Measurements from ENCODE around the gene ZNF444. TPM values are rescaled to one million over a fixed set of nuclear protein-coding genes. Genes with fewer than 3 reads are reported as not detected.
"Not testable (repeated sequence)": the region's sequence is repeated elsewhere in the genome, so short reads cannot be mapped to it uniquely, and the experiment has no call there.

Gene ZNF444
- total RNA-seq: 32.5 TPM

DNA sequence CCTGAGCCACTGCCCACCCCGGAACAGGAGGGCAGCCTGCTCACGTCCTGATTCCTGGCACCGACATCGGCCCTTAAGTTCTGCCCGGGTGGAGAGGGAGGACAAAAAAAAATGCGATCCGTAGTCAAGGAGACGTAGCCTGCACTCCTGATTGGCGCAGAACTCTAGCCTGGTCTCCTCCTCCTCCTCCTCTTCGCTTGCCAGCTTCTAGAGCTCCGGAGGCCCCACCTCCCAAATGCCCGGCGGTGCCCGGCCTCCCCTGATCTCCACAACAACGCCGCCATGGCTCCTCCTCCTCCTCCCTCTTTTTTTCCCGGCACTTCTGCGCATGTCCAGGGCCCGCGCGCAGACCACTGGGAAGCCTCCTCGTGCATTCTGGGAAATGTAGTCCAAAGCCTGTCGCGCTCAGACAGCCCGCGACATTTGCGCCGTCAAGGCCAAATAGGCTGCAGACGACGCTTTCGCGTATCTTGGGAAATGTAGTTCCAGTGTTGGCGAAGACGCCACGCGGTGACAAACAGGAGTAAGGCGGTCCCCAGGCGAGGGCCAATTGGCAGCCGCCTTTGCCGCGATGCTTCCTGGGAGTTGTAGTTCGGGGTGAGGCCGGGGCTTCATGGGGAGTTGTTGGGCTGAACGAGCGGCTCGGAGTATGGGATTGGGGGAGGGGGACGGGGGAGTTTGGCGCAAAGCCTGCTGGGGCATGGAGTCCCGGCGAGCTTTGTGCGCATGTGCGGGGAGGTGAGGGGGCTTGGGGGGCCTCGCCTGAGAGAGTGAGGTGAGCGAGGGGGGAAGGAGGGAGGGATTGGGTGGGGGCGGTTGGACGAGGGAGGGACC, at the start of gene ZNF444:
TSS of gene ZNF444 (plus strand) at position 705 of the 834 bp plus-strand sequence. CDS start 5,625 bp downstream, outside the sequence.
- DNase-seq (ENCODE audit: low spot score) (peak; percentile 99), ATAC-seq (peak; percentile 97)
- intact Hi-C loops (cut with DNase I): no loop called here

DNA sequence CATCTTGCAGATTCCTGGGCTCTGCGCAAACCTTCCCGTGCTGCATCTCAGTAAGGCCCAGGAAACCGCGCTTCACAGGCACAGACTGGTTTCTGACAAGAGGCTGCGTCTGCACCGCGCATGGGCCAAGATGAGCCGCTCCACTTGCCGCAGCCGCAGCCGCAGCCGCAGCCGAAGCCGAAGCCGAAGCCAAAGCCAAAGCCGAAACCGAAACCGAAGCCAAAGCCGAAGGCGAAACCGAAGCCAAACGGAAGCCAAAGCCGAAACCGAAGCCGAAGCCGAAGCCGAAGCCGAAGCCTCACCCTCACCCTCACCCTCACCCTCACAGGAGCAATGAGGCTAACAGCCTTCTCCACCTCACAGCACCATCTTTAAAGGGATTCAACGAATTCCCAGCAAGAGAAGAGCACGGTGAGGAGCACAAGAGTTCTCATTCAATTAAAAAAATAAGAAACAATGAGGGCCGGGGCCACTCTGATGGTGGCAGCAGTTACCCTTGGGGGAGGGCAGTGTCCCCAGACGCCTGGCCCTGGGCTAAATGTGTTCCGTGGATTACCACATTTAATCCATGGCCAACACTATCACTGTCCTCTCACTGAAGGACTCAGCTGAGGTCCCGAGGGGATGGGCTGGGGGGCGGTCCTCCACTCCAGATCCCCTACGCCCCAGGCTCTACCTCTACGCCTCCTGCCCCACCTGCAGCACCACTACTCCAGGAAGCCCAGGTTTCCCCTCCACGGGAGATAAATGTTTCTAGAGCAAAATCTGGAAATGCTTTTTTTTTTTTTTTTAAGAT, 49.1 kb upstream of the ZNF444 start:
- intact Hi-C loops (cut with DNase I): no loop called here
- DNase-seq (ENCODE audit: low spot score): no peak
- no peak for ATAC-seq

DNA sequence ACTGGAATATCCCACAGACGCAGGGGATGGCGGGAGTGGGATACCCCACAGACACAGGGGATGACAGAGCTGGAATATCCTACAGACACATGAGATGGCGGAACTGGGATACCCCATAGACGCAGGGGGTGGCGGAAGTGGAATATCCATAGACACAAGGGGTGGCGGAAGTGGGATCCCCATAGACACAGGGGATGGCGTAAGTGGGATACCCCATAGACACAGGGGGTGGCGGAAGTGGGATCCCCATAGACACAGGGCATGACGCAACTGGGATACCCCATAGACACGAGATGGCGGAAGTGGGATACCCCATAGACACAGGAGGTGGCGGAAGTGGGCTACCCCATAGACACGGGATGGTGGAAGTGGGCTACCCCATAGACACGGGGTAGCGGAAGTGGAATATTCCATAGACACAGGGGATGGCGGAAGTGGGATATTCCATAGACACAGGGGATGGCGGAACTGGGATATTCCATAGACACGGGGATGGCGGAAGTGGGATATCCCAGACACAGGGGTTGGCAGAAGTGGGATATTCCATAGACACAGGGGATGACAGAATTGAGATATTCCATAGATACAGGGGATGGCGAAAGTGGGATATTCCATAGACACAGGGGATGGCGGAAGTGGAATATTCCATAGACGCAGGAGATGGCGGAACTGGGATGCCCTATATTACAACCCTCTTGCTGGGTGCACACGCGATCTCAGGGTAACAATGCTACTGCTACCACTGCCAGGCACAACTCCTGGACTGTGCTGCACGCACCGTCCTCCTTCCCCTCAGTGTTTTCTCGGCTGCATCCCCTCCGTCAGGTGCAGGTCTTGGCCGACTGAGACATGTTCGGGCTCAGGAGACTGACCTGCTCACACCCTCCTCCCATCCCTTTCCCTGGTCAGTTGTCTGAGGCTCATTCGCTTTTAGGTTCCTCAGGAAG, 48.1 kb upstream of the ZNF444 start:
- ATAC-seq: no peak
- no peak for DNase-seq (ENCODE audit: low spot score)
- intact Hi-C loops (cut with DNase I): no loop called here

DNA sequence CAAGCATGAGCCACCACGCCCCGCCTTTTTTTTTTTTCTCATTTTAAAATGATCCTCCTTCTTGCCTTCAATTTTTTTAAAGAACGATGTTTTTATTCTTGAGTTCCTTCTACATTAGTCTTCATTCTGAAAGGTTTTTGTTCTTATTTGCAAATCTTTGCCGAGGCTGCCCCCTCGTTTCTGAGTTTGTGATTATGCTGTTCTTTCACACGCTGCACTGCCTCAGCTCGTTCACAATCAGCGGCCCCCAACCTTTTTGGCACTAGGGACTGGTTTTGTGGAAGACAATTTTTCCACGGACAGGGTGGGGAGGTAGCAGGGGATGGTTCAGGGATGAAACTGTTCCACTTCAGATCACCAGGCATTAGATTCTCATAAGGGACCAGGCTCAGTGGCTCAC, 46.6 kb upstream of the ZNF444 start:
- DNase-seq (ENCODE audit: low spot score): no peak
- intact Hi-C loops (cut with DNase I): no loop called here
- no peak for ATAC-seq

DNA sequence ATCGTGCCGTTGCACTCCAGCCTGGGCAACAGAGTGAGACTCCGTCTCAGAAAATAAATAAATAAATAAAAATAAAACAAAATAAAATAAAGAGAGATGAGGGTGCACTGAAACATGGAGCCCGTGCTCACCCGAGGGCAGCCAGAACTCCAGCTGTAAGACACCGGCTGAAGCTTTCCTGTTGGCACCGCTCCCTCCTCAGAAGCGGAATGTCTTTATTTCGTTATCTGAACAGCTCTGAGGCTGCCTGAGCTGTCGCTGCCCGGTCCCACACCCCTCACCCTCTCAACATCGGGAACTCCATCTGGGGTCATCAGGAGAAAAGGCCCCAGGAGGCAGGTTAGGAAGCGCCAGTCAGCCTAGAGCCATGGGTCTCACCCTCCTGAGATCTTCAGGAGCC, 44.4 kb upstream of the ZNF444 start:
- no peak for ATAC-seq
- intact Hi-C loops (cut with DNase I): no loop called here

DNA sequence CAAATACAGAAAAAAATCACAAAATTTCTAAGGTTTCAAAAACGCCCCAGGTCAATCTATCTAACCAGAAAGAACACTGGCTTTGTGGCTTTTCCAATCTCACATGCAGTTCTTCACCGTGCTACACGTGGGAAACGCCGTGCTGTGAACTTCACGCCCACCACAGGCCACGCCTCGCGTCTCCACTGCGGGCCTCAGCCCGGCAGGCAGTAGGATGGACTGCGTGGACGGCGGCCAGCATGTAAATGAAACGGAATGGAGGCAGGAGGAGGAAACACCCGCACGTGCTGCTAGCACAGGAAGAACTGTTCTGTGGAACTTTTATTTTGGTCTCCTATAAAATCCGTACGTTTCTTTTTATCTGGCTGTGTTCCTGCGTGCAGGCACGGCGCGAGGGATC, 43.8 kb upstream of the ZNF444 start:
- DNase-seq (ENCODE audit: low spot score): no peak
- intact Hi-C loops (cut with DNase I): no loop called here
- ATAC-seq: no peak

More for the DNA sequence above, 44.4 kb upstream of the ZNF444 start:
- DNase-seq (ENCODE audit: low spot score): no peak

DNA sequence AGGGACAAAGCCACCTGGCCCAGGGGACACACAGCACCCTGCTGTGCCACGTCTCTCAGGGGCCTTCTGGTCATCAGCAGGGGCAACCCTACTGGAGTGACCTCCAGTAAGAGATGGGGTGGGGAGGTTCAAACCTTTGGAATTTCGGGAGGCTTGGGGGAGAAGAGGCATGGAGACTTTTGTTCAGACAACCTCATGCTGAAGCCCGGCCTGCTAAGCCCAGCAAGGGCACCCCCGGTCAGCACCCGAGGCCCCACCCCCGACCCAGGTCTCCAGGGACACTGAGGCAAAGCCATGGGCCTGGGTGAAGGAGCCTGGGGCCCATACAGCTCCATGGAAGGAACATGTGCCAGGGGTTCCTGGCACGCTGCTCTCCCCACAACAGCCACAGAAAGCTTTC, 43.3 kb upstream of the ZNF444 start:
- intact Hi-C loops (cut with DNase I): no loop called here
- DNase-seq (ENCODE audit: low spot score): no peak
- no peak for ATAC-seq

DNA sequence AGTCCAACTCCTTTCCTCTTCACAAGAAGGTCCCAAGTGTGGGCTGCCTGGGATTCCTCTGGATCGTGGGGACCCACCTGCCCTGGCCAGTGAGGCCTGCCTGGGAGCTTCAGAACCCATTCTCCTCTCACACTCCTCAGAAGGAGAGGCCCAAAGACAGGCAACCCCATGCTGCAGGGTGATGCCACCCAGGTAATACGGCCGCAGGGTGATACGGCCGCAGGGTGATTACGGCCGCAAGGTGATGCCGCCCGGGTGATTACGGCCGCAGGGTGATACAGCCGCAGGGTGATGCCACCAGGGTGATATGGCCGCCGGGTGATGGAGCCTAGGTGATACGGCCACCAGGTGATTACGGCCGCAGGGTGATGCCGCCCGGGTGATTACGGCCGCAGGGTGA, 42.9 kb upstream of the ZNF444 start:
- intact Hi-C loops (cut with DNase I); DNase-seq (ENCODE audit: low spot score): not testable (repeated sequence)
- peak; percentile 21 for ATAC-seq

DNA sequence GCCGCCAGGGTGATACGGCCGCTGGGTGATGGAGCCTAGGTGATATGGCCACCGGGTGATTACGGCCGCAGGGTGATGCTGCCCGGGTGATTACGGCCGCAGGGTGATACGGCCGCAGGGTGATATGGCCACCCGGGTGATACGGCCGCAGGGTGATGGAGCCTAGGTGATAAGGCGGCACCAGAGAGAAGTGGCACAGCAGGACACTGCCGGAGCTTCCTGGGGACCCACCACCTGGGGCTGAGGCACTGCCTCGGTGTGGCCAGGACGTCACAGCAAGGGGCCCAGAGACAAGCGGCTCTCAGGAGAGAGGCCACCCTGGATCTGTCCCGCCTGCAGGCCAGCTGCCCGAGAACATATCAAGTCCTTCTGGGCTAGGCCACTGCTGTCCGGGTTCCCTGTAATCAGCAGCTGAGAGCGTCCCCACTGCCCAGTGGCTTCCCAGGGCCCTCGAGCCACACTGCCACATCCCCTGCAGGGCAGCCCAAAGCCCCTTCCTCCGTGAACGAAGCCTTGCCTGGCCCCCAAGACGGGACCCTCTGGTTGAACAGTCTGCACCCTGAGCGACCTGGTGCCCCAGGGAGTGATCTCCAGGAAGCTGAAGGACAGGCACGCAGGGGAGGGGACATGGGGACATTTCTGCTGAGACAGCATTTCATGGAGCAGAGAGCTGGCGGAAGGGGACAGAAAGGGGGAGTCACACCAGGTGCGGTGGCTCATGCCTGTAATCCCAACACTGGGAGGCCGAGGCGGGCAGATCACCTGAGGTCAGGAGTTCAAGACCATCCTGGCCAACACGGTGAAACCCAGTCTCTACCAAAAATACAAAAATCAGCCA, 42.1 kb upstream of the ZNF444 start:
- DNase-seq (ENCODE audit: low spot score) (no peak), ATAC-seq (no peak)
- intact Hi-C loops (cut with DNase I): no loop called here

DNA sequence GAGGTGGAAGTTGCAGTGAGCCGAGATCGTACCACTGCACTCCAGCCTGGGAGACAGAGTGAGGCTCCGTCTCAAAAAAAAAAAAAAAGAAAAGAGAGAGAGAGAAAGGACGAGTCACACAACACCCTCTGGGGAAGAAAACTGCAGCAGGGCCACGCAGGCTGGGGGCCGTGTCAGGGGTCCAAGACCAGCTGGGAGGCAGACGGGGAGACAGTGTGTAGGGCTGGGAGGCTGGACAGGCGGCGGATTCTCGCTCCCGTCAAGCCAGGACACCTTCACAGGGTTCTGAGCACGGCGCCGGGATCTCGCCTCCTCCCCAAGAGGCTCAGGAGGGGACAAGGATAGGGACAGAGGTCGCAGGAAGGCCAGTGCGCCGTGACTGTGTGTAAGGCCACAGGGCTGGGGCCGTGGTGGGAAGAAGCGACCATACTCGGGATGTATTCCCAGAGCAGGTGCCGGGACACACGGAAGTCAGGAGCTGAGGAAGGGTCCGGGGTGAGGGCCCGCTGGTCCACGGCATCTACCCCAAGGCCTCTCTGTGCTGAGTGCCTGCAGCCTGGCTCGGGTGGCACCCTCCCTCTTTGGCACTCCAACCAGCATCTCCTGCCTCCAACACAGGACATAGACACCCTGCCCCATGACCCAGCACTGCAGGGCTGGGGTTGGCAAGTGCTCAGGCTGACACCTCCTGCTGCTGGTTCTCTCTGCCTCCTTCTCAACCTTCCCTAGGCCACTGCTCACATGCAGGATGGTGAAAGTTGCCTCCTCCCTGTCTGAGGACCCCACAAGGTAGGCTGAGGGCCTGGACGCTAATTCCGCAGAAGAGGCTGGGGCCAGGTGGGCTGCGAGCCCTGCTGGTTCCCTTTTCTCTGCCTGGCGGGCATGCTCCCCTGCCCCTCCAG, 41.2 kb upstream of the ZNF444 start:
- ATAC-seq: no peak
- intact Hi-C loops (cut with DNase I): no loop called here
- DNase-seq (ENCODE audit: low spot score): no peak

DNA sequence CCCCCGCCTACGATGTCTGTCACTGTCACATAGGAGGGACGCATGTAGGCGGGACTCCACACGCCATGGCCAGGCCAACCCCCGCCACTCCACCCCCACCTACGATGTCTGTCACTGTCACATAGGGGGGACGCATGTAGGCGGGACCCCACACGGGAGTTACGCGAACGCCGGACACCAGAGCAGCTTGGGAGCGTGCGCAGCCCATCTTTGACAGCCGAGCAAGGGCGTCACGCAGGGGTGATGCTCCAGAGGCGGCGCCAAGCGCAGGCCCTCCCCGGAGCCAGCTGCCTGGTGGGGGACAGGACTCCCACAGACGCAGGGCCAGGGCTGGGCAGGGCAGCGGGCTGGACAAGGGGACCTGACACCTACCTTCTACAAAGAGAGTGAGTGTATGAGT, 40.0 kb upstream of the ZNF444 start:
- intact Hi-C loops (cut with DNase I): no loop called here

DNA sequence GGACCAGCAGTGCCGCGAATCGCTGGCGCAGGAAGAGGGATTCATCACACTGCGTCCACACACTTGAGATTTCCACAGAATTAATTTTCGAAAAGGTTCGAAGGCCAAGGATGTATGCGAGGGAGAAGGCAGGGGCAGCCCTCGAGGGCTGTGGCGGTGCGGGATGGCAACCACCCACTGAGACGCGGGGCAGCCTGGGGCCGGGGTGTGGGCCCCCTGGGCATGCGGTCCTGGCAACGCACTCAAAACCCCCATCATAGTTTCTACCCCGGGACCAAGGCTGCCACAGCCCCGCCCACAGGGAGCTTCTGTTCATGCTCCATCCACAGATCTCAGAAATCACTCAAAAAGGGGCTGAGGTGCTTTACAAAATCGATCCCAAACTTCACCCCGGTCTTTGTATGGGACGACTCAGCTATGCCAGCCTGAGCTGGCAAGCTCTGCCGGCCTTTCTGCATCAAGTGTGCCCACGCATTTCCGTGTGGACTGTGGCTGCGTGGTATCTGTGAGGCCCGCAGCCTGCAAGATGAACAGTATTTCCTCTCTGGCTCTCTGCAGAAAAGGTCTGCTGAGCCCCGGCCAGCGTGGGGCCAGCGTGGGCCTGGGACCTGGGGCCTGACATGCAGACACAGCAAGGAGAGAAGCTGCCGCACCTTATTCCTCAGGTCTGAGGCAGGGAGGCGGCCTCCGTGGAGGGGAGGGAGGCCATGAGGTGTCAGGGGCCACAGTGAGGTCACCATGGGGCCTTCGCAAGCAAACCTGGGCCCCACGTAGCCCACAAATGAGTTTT, 39.1 kb upstream of the ZNF444 start:
- intact Hi-C loops (cut with DNase I): no loop called here
- no peak for ATAC-seq

More for the DNA sequence above, 40.0 kb upstream of the ZNF444 start:
- ATAC-seq (no peak), DNase-seq (ENCODE audit: low spot score) (no peak)

DNA sequence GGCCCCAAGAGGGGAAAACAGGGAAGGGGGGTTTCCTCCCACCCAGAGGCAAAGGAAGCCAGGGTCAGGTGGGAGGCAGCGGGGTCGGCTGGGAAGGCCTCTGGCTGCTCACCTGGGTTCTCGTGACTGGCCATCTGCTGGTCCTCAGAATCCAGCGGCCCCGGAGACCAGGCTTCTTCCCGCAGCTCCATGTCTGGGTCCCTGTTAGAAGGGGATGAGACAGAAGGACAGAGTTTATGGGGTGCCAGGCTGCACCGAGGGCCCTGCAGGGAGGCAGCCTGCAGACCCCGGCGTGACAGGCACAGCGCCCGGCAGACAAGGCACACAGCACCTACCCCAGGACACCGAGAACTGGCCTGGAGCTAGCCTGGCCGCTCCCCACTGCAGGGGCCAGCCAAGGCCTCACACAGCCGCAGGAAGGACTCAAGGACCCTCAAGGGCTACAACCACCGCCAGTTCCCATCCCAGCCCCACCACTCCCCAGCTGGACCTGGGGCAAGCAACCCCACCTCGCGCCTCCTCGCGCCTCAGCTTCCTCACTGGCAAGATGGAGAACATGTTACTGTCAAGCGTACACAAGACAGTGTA, 38.0 kb upstream of the ZNF444 start:
- intact Hi-C loops (cut with DNase I): no loop called here
- DNase-seq (ENCODE audit: low spot score): no peak
- no peak for ATAC-seq

More for the DNA sequence above, 39.1 kb upstream of the ZNF444 start:
- DNase-seq (ENCODE audit: low spot score): no peak

DNA sequence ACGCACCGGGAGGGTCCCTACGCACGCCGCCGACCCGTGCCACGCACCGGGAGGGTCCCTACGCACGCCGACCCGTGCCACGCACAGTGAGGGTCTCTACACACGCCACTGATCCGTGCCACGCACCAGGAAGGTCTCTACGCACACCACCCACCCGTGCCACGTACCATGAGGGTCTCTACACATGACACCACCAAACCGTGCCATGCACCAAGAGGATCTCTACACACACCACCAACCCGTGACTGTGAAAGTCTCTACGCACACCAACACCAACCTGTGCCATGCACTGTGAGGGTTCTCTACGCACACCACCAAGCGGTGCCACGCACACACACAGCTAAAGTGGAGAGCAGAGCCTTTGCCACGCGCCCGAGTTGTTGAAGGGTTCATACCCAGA, 36.7 kb upstream of the ZNF444 start:
- ATAC-seq (no peak), DNase-seq (ENCODE audit: low spot score) (no peak)
- intact Hi-C loops (cut with DNase I): no loop called here

DNA sequence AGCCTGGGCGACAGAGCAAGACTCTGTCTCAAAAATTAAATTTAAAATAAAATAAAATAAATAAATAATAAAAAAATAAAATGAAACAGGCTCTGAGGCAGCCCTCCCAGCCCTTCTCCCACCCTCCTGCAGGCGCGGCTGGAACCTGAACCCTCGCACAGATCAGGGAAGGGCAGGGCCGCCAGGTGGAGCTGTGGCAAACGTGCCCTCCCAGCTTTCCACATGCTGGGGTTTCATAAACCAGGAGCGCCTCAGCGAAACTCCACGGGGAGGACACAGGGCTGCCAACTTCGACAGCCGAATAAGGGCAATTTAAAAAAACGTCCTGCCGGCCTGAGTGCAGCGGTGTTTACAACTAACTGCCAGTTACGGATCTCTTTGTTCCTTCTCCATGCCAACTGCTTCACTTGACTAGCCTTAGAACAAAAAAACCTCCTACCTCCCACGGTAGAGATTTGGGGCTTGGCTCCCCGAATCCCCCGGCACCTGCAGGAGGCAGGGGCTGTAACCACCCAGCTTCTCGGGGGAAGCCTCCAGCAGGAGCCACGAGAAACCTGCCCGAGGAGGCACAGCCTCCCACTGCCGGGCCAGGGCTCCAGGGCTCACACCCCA, 35.9 kb upstream of the ZNF444 start:
- DNase-seq (ENCODE audit: low spot score) (peak; percentile 79), ATAC-seq (peak; percentile 83)
- intact Hi-C loops (cut with DNase I): no loop called here
